ENCODE measurements around the gene SLC27A1. TPM values are rescaled to one million over a fixed set of nuclear protein-coding genes. Genes with fewer than 3 reads are reported as not detected.

Gene SLC27A1
- total and polyA plus RNA-seq, 4 experiments from 2014 or later = 5.2 to 10.1 (median 7.9) TPM

DNA sequence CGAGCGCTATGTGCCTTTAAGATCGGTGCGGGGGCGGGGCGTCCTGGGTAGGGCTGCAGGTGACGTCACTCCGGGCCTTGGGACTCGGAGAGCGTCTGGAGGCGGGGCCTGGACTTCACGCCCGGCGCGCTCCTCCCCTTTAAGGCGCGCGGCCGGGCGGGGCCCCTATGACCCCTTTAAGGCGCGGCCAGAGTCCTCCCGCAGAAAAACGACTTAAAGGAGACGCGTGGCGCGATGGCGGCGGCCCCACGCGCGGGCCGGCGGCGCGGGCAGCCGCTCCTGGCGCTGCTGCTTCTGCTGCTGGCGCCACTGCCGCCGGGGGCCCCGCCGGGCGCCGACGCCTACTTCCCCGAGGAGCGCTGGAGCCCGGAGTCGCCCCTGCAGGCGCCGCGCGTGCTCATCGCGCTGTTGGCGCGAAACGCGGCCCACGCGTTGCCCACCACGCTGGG, 85.2 kb downstream of the SLC27A1 start, which contains the start of gene COLGALT1:
Gene COLGALT1 (plus strand): TSS at position 170 of the 449 bp plus-strand sequence. CDS start 65 bp downstream, at position 235.
- intact Hi-C loops (cut with micrococcal nuclease) = loop anchor here (1.0 to 10.0 kb wide), 7 partner anchors 16 to 1362 kb away; partner anchors contain the start of genes COPE, DDX49, MRPL34 and PGLS
- peak within 1 kb of the TSS; percentile 54 to 80 for H3K4me3 ChIP-seq (ENCODE audit: low read length in 2 of 2)
- H3K27me3 Mint-ChIP-seq = no peaks in the 10 kb centered on the region
- H3K36me3 Mint-ChIP-seq = peaks cover 12 to 15% of the 10 kb centered on the region in 2 donors
- DNase-seq = peak; percentile 94 to 98 (median 95)
- H3K4me3 Mint-ChIP-seq = peak within 1 kb of the TSS; percentile 83 to 89 (median 86)
- no peaks in the 10 kb centered on the region for H3K9me3 ChIP-seq (ENCODE audit: control insufficient read depth in 1 of 2, low read length in 2 of 2)
- peak within 1 kb of the TSS; percentile 62 for H3K27ac ChIP-seq (ENCODE audit: low read depth, low read length)
- peaks cover 18% of the 10 kb centered on the region for H3K4me1 ChIP-seq (ENCODE audit: insufficient read depth, low read length)
- no peaks in the 10 kb centered on the region for H3K27me3 ChIP-seq (ENCODE audit: insufficient read depth, low read length)
- H3K4me1 Mint-ChIP-seq = peaks cover 8 to 25% (median 14%) of the 10 kb centered on the region in 4 donors
- ChIA-PET CTCF (ENCODE audit: partially characterized antibody) (interaction anchor here (1.4 to 3.2 kb wide), 2 partner anchors 18 to 44 kb away, joined by 7 to 12 read pairs; partner anchors contain the start of gene PGLS), POLR2A (ENCODE audit: partially characterized antibody) (interaction anchor here (1.4 to 1.6 kb wide), 2 partner anchors 36 to 44 kb away, joined by 4 to 6 read pairs; partner anchors contain the start of gene PGLS)
- H3K9me3 Mint-ChIP-seq = no peaks in the 10 kb centered on the region
- H3K36me3 ChIP-seq (ENCODE audit: insufficient read depth, low read length) = peaks cover 14% of the 10 kb centered on the region
- peak within 1 kb of the TSS in 6 of 7 donors; percentile 63 to 92 (median 76) for H3K27ac Mint-ChIP-seq

Other genes with a start within 250 kb of the SLC27A1 start
- 10 to 100 TPM; 23.9 to 29.3 TPM for gene OCEL1, start 244.3 kb upstream of the SLC27A1 start, total RNA-seq
- gene OCEL1, start 244.3 kb upstream of the SLC27A1 start, polyA plus RNA-seq = 10 to 100 TPM; 37.8 to 38.0 TPM
- gene NR2F6, start 224.6 kb upstream of the SLC27A1 start, total RNA-seq = 1 to 10 TPM; 7.1 TPM
- 1 to 10 TPM; 1.2 to 2.3 TPM for gene NR2F6, start 224.6 kb upstream of the SLC27A1 start, polyA plus RNA-seq
- gene USHBP1, start 205.8 kb upstream of the SLC27A1 start, total RNA-seq = under 1 TPM in 1 of 2 experiments, not detected in 1; 0.33 TPM
- gene USHBP1, start 205.8 kb upstream of the SLC27A1 start, polyA plus RNA-seq = under 1 TPM in 1 of 2 donors, not detected in 1; 0.10 TPM
- 100 to 1,000 TPM; 101 to 112 TPM for gene BABAM1, start 203.1 kb upstream of the SLC27A1 start, total RNA-seq
- gene BABAM1, start 203.1 kb upstream of the SLC27A1 start, polyA plus RNA-seq = 100 to 1,000 TPM in 1 of 2 donors, 10 to 100 TPM in 1; 92.0 to 171 TPM
- 1 to 10 TPM; 2.8 to 5.1 TPM for gene ANKLE1, start 188.6 kb upstream of the SLC27A1 start, total RNA-seq
- gene ANKLE1, start 188.6 kb upstream of the SLC27A1 start, polyA plus RNA-seq = under 1 TPM; 0.41 to 0.80 TPM
- 10 to 100 TPM in 1 of 2 experiments, 1 to 10 TPM in 1; 9.3 to 10.1 TPM for gene ABHD8, start 167.1 kb upstream of the SLC27A1 start, total RNA-seq
- gene ABHD8, start 167.1 kb upstream of the SLC27A1 start, polyA plus RNA-seq = 1 to 10 TPM; 6.0 to 7.9 TPM
- 10 to 100 TPM; 69.4 to 74.1 TPM for gene MRPL34, start 164.7 kb upstream of the SLC27A1 start, total RNA-seq
- gene MRPL34, start 164.7 kb upstream of the SLC27A1 start, polyA plus RNA-seq = 100 to 1,000 TPM; 231 to 250 TPM
- 10 to 100 TPM; 36.4 to 42.6 TPM for gene DDA1, start 161.0 kb upstream of the SLC27A1 start, total RNA-seq
- gene DDA1, start 161.0 kb upstream of the SLC27A1 start, polyA plus RNA-seq = 10 to 100 TPM; 31.6 to 42.6 TPM
- 10 to 100 TPM; 17.7 to 21.5 TPM for gene ANO8, start 135.7 kb upstream of the SLC27A1 start, total RNA-seq
- gene ANO8, start 135.7 kb upstream of the SLC27A1 start, polyA plus RNA-seq = under 1 TPM in 1 of 2 donors, not detected in 1; 0.11 TPM
- 10 to 100 TPM; 53.7 to 58.4 TPM for gene GTPBP3, start 133.0 kb upstream of the SLC27A1 start, total RNA-seq
- gene GTPBP3, start 133.0 kb upstream of the SLC27A1 start, polyA plus RNA-seq = 10 to 100 TPM in 1 of 2 donors, 1 to 10 TPM in 1; 6.4 to 12.7 TPM
- under 1 TPM in 1 of 2 experiments, not detected in 1; 0.23 TPM for gene PLVAP, start 93.2 kb upstream of the SLC27A1 start, total RNA-seq
- gene PLVAP, start 93.2 kb upstream of the SLC27A1 start, polyA plus RNA-seq = not detected
- 1 to 10 TPM; 2.5 to 3.3 TPM for gene CCDC194, start 76.3 kb upstream of the SLC27A1 start, total RNA-seq
- not detected for gene CCDC194, start 76.3 kb upstream of the SLC27A1 start, polyA plus RNA-seq
- 10 to 100 TPM; 55.9 TPM for gene BST2, start 64.9 kb upstream of the SLC27A1 start, total RNA-seq
- gene BST2, start 64.9 kb upstream of the SLC27A1 start, polyA plus RNA-seq = 100 to 1,000 TPM; 143 to 173 TPM
- gene MVB12A, start 50.5 kb upstream of the SLC27A1 start, total RNA-seq = 10 to 100 TPM; 35.4 to 38.0 TPM
- 10 to 100 TPM; 29.5 to 32.6 TPM for gene MVB12A, start 50.5 kb upstream of the SLC27A1 start, polyA plus RNA-seq
- gene TMEM221, start 21.9 kb upstream of the SLC27A1 start, total RNA-seq = not detected
- under 1 TPM in 1 of 2 donors, not detected in 1; 0.09 TPM for gene TMEM221, start 21.9 kb upstream of the SLC27A1 start, polyA plus RNA-seq
- not detected for gene NXNL1, start 9.6 kb upstream of the SLC27A1 start, total RNA-seq
- not detected for gene NXNL1, start 9.6 kb upstream of the SLC27A1 start, polyA plus RNA-seq
- 10 to 100 TPM; 76.3 to 80.0 TPM for gene PGLS, start 41.1 kb downstream of the SLC27A1 start, total RNA-seq
- 10 to 100 TPM; 39.7 to 61.1 TPM for gene PGLS, start 41.1 kb downstream of the SLC27A1 start, polyA plus RNA-seq
- gene COLGALT1, start 85.1 kb downstream of the SLC27A1 start, total RNA-seq = 10 to 100 TPM; 68.3 to 74.7 TPM
- gene COLGALT1, start 85.1 kb downstream of the SLC27A1 start, polyA plus RNA-seq = 10 to 100 TPM; 14.1 to 24.9 TPM
- under 1 TPM; 0.06 to 0.09 TPM for gene UNC13A, start 217.8 kb downstream of the SLC27A1 start, total RNA-seq
- not detected for gene UNC13A, start 217.8 kb downstream of the SLC27A1 start, polyA plus RNA-seq
- 10 to 100 TPM; 59.1 to 64.9 TPM for gene MAP1S, start 249.0 kb downstream of the SLC27A1 start, total RNA-seq
- gene MAP1S, start 249.0 kb downstream of the SLC27A1 start, polyA plus RNA-seq = 10 to 100 TPM in 1 of 2 donors, 1 to 10 TPM in 1; 8.2 to 48.9 TPM